Breast epithelium (tissue), 4 donors: ENCODE data around the gene MINDY3. TPM values are rescaled to one million over a fixed set of nuclear protein-coding genes. Genes with fewer than 3 reads are reported as not detected.

Source experiments
- DNase-seq, 2 donors: peaks; one replicate each; pipeline ENCODE4 v3.0.0-alpha.2; 2019; ENCODE audit warnings: low spot score in 2 of 2
- H3K27ac ChIP-seq, 2 donors: fragments of 200-600 bp; sonication (generic) in 1 of 2; one replicate each; pipeline ENCODE4 v1.5.1; 2016 to 2019; ENCODE audit warnings: mild to moderate bottlenecking in 1 of 2
- H3K27me3 ChIP-seq, 2 donors: fragments of 200-600 bp; sonication (generic) in 1 of 2; one replicate each; pipeline versions ENCODE4 v1.5.1 to v1.6.0; 2017 to 2019; ENCODE audit warnings: control low read depth in 1 of 2, mild to moderate bottlenecking in 1 of 2
- H3K36me3 ChIP-seq: fragments of 200-600 bp; one replicate; pipeline ENCODE4 v1.5.1; 2019
- H3K4me1 ChIP-seq, 2 donors: fragments of 200-600 bp; sonication (generic); one replicate each; pipeline ENCODE4 v1.5.1; 2016 to 2019; ENCODE audit warnings: control low read depth in 1 of 2
- H3K4me3 ChIP-seq, 3 donors: fragments of 200-600 bp; sonication (generic); 1 replicate in 2 of 3; 2 replicates in 1 of 3; pipeline ENCODE4 v1.5.1; 2016 to 2019; ENCODE audit warnings: mild to moderate bottlenecking in 3 of 3, moderate library complexity in 2 of 3
- H3K9me3 ChIP-seq, 2 donors: fragments of 200-600 bp; sonication (generic) in 1 of 2; one replicate each; pipeline ENCODE4 v1.5.1; 2016 to 2019; ENCODE audit warnings: control low read depth in 1 of 2
- POLR2A ChIP-seq: fragments of 450-650 bp; IDR thresholded peaks from one replicate; pipeline ENCODE4 v1.6.1; 2016; ENCODE audit warnings: antibody characterized with exemption, mild to moderate bottlenecking, moderate library complexity
- POLR2AphosphoS5 ChIP-seq, 3 donors: sonication (generic); formaldehyde crosslinking; IDR thresholded peaks; one replicate each; pipeline ENCODE4 v1.6.1; 2017; ENCODE audit warnings: antibody characterized with exemption in 3 of 3
- intact Hi-C: fragments of 100-400 bp; cut with DNase I; formaldehyde crosslinking; loops from one replicate; pipeline ENCODE4 v1.15.1; 2023; ENCODE audit warnings: low total_unique reads
- total RNA-seq, 3 donors: library from RNA; depleted of rRNA; stranded (reverse); fragments of >200 nt; gene quantifications; one replicate each; pipeline ENCODE4 v1.1.0, GENCODE V29; 2016
- TF ChIP-seq, protein P1 (sequence below), 3 donors: fragments of 450-650 bp; IDR thresholded peaks; one replicate each; pipeline ENCODE4 v1.5.1; 2016 to 2017; ENCODE audit warnings: antibody characterized with exemption in 3 of 3, mild to moderate bottlenecking in 3 of 3, moderate library complexity in 3 of 3

Gene MINDY3
- total RNA-seq, 3 donors from 2014 or later = 33.0 to 38.3 (median 34.8) TPM

DNA sequence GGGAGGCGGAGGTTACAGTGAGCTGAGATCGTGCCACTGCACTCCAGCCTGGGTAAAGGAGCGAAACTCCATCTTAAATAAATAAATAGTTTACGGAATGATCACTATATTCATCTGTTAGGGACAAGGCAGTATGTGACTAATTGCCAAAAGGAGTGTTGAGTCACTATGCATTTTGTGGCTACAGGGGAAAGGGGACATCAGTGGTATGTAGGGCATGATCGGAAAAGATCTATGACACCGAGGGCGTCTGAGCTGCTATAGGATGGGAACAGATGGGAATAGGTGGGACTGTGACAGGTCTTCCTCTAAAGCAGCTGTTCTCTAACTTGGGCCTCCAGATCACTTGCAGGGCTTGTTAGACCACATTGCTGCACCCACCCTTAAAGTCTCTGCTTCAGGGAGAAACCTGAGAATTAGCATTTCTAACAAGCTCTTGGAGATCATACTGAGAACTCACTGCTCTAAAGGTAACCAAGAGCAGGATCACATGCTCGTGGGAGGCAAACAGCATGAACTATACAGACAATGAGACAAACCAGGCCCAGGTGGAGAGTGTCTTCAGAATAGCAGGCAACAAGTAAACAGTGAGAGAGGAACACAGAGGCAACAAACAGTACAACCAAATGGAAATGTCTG is 75.5 kb downstream of the MINDY3 start:
- no peak for DNase-seq
- intact Hi-C loops = no loop called here
- H3K9me3 ChIP-seq = no peaks in the 10 kb centered on the region
- no peak overlapping the region for H3K4me3 ChIP-seq
- H3K27me3 ChIP-seq = no peaks in the 10 kb centered on the region
- no peaks in the 10 kb centered on the region for H3K36me3 ChIP-seq
- no peak for TF ChIP-seq POLR2AphosphoS5 (IDR thresholded peaks at IDR 0.05)
- no peak for TF ChIP-seq POLR2A
- TF ChIP-seq, protein P1, sequence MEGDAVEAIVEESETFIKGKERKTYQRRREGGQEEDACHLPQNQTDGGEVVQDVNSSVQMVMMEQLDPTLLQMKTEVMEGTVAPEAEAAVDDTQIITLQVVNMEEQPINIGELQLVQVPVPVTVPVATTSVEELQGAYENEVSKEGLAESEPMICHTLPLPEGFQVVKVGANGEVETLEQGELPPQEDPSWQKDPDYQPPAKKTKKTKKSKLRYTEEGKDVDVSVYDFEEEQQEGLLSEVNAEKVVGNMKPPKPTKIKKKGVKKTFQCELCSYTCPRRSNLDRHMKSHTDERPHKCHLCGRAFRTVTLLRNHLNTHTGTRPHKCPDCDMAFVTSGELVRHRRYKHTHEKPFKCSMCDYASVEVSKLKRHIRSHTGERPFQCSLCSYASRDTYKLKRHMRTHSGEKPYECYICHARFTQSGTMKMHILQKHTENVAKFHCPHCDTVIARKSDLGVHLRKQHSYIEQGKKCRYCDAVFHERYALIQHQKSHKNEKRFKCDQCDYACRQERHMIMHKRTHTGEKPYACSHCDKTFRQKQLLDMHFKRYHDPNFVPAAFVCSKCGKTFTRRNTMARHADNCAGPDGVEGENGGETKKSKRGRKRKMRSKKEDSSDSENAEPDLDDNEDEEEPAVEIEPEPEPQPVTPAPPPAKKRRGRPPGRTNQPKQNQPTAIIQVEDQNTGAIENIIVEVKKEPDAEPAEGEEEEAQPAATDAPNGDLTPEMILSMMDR (IDR thresholded peaks at IDR 0.05) = no peak
- no peaks in the 10 kb centered on the region for H3K4me1 ChIP-seq
- no peak overlapping the region for H3K27ac ChIP-seq

GRCh38 chr10:15783941-15784636 is 76.2 kb downstream of the MINDY3 start:
- H3K36me3 ChIP-seq = no peaks in the 10 kb centered on the region
- no peak overlapping the region for H3K27ac ChIP-seq
- H3K27me3 ChIP-seq = no peaks in the 10 kb centered on the region
- no peaks in the 10 kb centered on the region for H3K4me1 ChIP-seq
- intact Hi-C loops = no loop called here
- no peak for TF ChIP-seq POLR2A
- no peak for TF ChIP-seq POLR2AphosphoS5 (IDR thresholded peaks at IDR 0.05)
- TF ChIP-seq, protein P1 (IDR thresholded peaks at IDR 0.05) = no peak
- no peak overlapping the region for H3K4me3 ChIP-seq
- DNase-seq = no peak
- no peaks in the 10 kb centered on the region for H3K9me3 ChIP-seq

- Histone ChIP-seq H3K27ac (no peak overlapping the region), H3K9me3 (no peaks in the 10 kb centered on the region), H3K27me3 (no peaks in the 10 kb centered on the region), H3K36me3 (no peaks in the 10 kb centered on the region), H3K4me3 (no peak overlapping the region), H3K4me1 (no peaks in the 10 kb centered on the region)
- TF ChIP-seq, protein P1 (IDR thresholded peaks at IDR 0.05) = no peak
- TF ChIP-seq POLR2A (no peak), POLR2AphosphoS5 (IDR thresholded peaks at IDR 0.05) (no peak)
- intact Hi-C loops = no loop called here
- no peak for DNase-seq
Observed at GRCh38 chr10:15782851-15783250, 77.5 kb downstream of the MINDY3 start.

DNA sequence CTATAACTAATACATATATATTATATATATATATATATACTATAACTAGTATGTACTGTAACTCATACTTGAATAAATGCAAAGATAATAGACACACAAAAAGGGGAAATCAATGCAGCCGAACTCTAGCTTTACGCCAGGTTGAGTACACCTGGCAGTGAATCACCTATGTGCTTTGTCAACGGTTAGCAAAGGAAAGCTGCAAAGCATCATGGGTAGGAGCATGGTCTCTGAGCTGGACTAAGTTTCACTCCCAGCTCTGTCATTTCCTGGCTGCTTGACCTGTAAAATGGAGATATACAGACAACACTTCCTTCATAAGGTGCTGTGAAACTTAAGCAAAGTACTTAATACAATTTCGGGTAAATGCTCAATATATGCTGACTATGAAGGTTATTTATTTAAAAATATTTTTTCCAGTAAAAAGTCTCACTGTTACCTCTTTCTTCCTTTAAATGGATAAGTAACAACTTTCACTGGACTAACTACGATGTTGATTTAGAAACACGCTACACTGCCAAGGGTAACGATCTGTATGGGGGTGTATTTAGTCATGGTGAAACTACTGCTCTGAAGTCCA is 78.8 kb downstream of the MINDY3 start:
- Histone ChIP-seq H3K36me3 (no peaks in the 10 kb centered on the region), H3K4me1 (no peaks in the 10 kb centered on the region), H3K9me3 (no peaks in the 10 kb centered on the region), H3K4me3 (no peak overlapping the region), H3K27ac (no peak overlapping the region), H3K27me3 (no peaks in the 10 kb centered on the region)
- TF ChIP-seq, protein P1 (IDR thresholded peaks at IDR 0.05) = no peak
- no peak for TF ChIP-seq POLR2AphosphoS5 (IDR thresholded peaks at IDR 0.05)
- intact Hi-C loops = no loop called here
- DNase-seq = no peak
